Measurements from ENCODE around the gene PNP. TPM values are rescaled to one million over a fixed set of nuclear protein-coding genes. Genes with fewer than 3 reads are reported as not detected.

PNP gene
- total and polyA plus RNA-seq, 11 donors = 4.2 to 38.5 (median 10.5) TPM

GRCh38 chr14:20486684-20487395 lies 17.6 kb downstream of the PNP start:
- peaks cover 0 to 35% (median 6%) of the 10 kb centered on the region in 12 donors for H3K4me1 ChIP-seq
- no peaks in the 10 kb centered on the region for H3K9me3 ChIP-seq
- WGBS, 4 donors = 84 to 88% (median 85%) methylated on average over 8 of the region's 8 CpGs
- peaks cover 0 to 9% (median 0%) of the 10 kb centered on the region in 9 donors for H3K27me3 ChIP-seq
- intact Hi-C loops (cut with DNase I) = no loop called here
- no peaks in the 10 kb centered on the region for H3K36me3 ChIP-seq
- no peak for DNase-seq
- H3K27ac ChIP-seq = no peak overlapping the region
- H3K4me3 ChIP-seq = no peak overlapping the region
- ATAC-seq = no peak
- TF ChIP-seq CTCF (IDR thresholded peaks at IDR 0.05) (no peak), POLR2A (IDR thresholded peaks at IDR 0.05) (no peak)

GRCh38 chr14:20487396-20487725 lies 18.2 kb downstream of the PNP start:
- no peaks in the 10 kb centered on the region for H3K36me3 ChIP-seq
- no peak for ATAC-seq
- H3K27ac ChIP-seq = no peak overlapping the region
- peaks cover 0 to 9% (median 0%) of the 10 kb centered on the region in 9 donors for H3K27me3 ChIP-seq
- no peak for DNase-seq
- H3K9me3 ChIP-seq = no peaks in the 10 kb centered on the region
- TF ChIP-seq CTCF (IDR thresholded peaks at IDR 0.05) (no peak), POLR2A (IDR thresholded peaks at IDR 0.05) (no peak)
- intact Hi-C loops (cut with DNase I) = no loop called here
- H3K4me1 ChIP-seq = peaks cover 0 to 35% (median 6%) of the 10 kb centered on the region in 12 donors
- H3K4me3 ChIP-seq = no peak overlapping the region

- peaks cover 0 to 48% (median 6%) of the 10 kb centered on the region in 12 donors for H3K4me1 ChIP-seq
- 37 to 55% (median 54%) methylated on average over 6 of the region's 6 CpGs for WGBS, 4 donors
- no peak overlapping the region for H3K4me3 ChIP-seq
- H3K27me3 ChIP-seq = peaks cover 0 to 9% (median 0%) of the 10 kb centered on the region in 9 donors
- no peaks in the 10 kb centered on the region for H3K9me3 ChIP-seq
- peak in 2 of 5 donors; percentile 19 to 22 for DNase-seq
- no peaks in the 10 kb centered on the region for H3K36me3 ChIP-seq
- intact Hi-C loops (cut with DNase I) = no loop called here
- H3K27ac ChIP-seq = peak overlapping the region in 11 of 12 donors; percentile 28 to 69 (median 53)
- TF ChIP-seq CTCF (IDR thresholded peaks at IDR 0.05) = no peak
- no peak for TF ChIP-seq POLR2A (IDR thresholded peaks at IDR 0.05)
- ATAC-seq = peak; percentile 58 to 88 (median 76)
Observed at GRCh38 chr14:20489093-20489994, 20.1 kb downstream of the PNP start.

- Histone ChIP-seq H3K4me1 (peaks cover 0 to 61% (median 6%) of the 10 kb centered on the region in 12 donors), H3K4me3 (no peak overlapping the region), H3K36me3 (no peaks in the 10 kb centered on the region), H3K27ac (peak overlapping the region in 9 of 12 donors; percentile 28 to 69 (median 54)), H3K27me3 (peaks cover 0 to 4% (median 0%) of the 10 kb centered on the region in 9 donors), H3K9me3 (no peaks in the 10 kb centered on the region)
- ATAC-seq (no peak), DNase-seq (no peak)
- 27 to 32% (median 28%) methylated on average over 6 of the region's 6 CpGs for WGBS, 4 donors
- TF ChIP-seq CTCF (IDR thresholded peaks at IDR 0.05) (no peak), POLR2A (IDR thresholded peaks at IDR 0.05) (no peak)
- intact Hi-C loops (cut with DNase I) = no loop called here
Observed at GRCh38 chr14:20490563-20490962, 21.4 kb downstream of the PNP start.
